Measurements from ENCODE around the gene ICA1L.

ICA1L gene

DNA sequence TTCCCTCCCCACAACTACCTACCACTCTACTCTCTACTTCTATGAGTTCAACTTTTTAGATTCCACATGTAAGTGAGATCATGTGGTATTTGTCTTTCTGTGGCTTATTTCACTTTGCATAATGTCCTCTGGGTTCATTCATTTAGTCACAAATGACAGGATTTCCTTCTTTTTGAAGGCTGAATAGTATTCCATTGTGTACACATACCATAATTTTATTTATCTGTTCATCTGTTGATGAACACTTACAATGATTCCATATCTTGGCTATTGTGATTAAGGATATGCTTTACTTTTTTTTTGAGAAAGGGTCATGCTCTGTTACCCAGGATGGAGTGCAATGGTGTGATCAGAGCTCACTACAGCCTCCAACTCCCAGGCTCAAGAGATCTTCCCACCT lies 73.6 kb downstream of the ICA1L start:
- TF ChIP-seq CTCF (IDR thresholded peaks at IDR 0.05; ENCODE audit: unreplicated experiment in 3 of 3) = no peak
- H3K4me1 Mint-ChIP-seq = no peaks in the 10 kb centered on the region
- H3K4me3 Mint-ChIP-seq = no peak overlapping the region
- H3K9me3 Mint-ChIP-seq = peaks cover 9% of the 10 kb centered on the region
- H3K27me3 Mint-ChIP-seq (ENCODE audit: low read depth) = no peaks in the 10 kb centered on the region
- H3K36me3 Mint-ChIP-seq (ENCODE audit: low read depth) = peaks cover 56% of the 10 kb centered on the region
- H3K27ac Mint-ChIP-seq = no peak overlapping the region

DNA sequence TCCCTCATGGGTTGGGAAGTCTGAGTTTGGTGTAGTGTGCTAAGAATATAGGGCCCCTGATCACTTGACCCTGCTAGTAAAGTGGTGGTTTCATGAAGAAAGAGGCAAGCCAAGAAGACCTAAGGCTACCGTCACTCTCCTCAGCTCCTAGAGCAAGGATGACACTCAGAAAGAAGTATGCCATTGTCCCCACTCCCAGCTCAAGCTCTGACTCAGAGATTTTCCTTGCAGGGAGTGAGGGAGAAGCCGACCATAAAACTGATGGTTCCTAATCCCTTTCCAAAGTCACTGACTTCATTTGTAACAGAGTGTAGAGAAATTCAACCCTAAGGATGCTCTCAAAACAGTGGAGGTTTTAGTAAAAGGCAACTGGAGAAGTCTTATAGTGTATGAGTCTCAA lies 80.9 kb downstream of the ICA1L start:
- no peaks in the 10 kb centered on the region for H3K27me3 Mint-ChIP-seq (ENCODE audit: low read depth)
- peaks cover 56% of the 10 kb centered on the region for H3K36me3 Mint-ChIP-seq (ENCODE audit: low read depth)
- no peaks in the 10 kb centered on the region for H3K4me1 Mint-ChIP-seq
- H3K4me3 Mint-ChIP-seq = no peak overlapping the region
- no peak overlapping the region for H3K27ac Mint-ChIP-seq
- no peak for TF ChIP-seq CTCF (IDR thresholded peaks at IDR 0.05; ENCODE audit: unreplicated experiment in 3 of 3)
- no peaks in the 10 kb centered on the region for H3K9me3 Mint-ChIP-seq

DNA sequence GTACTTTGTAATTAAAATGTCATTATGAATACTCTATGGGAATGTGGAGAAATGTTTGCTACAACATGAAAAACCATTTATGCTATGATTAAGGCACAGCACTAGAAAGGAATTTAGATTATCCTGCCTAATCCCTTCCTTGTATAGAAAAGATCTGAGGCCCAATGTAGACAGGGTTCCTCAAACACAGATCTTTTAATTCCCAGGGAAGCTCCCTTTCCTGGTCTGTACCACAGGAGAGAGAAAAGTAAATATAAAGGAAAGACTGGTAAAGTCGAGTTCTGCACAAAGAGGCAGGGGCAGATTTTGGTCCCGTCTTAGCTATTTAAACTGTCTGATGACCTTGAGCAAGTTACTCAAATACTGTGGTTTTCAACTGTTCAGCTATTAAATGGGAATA lies 84.7 kb downstream of the ICA1L start:
- Mint-ChIP-seq H3K27ac (no peak overlapping the region), H3K4me1 (peaks cover 6% of the 10 kb centered on the region), H3K36me3 (ENCODE audit: low read depth) (peaks cover 62% of the 10 kb centered on the region), H3K27me3 (ENCODE audit: low read depth) (no peaks in the 10 kb centered on the region), H3K9me3 (no peaks in the 10 kb centered on the region), H3K4me3 (no peak overlapping the region)
- no peak for TF ChIP-seq CTCF (IDR thresholded peaks at IDR 0.05; ENCODE audit: unreplicated experiment in 3 of 3)

- H3K9me3 Mint-ChIP-seq = no peaks in the 10 kb centered on the region
These were observed 88.5 kb downstream of the ICA1L start for GRCh38 chr2:202782940-202783558.

GRCh38 chr2:202780514-202781021 lies 91.0 kb downstream of the ICA1L start:
- Mint-ChIP-seq H3K4me1 (peaks cover 6% of the 10 kb centered on the region), H3K27me3 (ENCODE audit: low read depth) (no peaks in the 10 kb centered on the region), H3K36me3 (ENCODE audit: low read depth) (peaks cover 74% of the 10 kb centered on the region), H3K4me3 (no peak overlapping the region), H3K9me3 (no peaks in the 10 kb centered on the region), H3K27ac (no peak overlapping the region)
- TF ChIP-seq CTCF (IDR thresholded peaks at IDR 0.05; ENCODE audit: unreplicated experiment in 3 of 3) = no peak

More at GRCh38 chr2:202782940-202783558, 88.5 kb downstream of the ICA1L start:
- Mint-ChIP-seq H3K36me3 (ENCODE audit: low read depth) (peaks cover 71% of the 10 kb centered on the region), H3K27ac (peak overlapping the region; percentile 21 to 52 (median 32)), H3K4me3 (no peak overlapping the region), H3K27me3 (ENCODE audit: low read depth) (no peaks in the 10 kb centered on the region), H3K4me1 (peaks cover 6% of the 10 kb centered on the region)
- no peak for TF ChIP-seq CTCF (IDR thresholded peaks at IDR 0.05; ENCODE audit: unreplicated experiment in 3 of 3)

- Mint-ChIP-seq H3K4me3 (no peak overlapping the region), H3K9me3 (no peaks in the 10 kb centered on the region), H3K27ac (no peak overlapping the region), H3K4me1 (peaks cover 5% of the 10 kb centered on the region), H3K27me3 (ENCODE audit: low read depth) (no peaks in the 10 kb centered on the region), H3K36me3 (ENCODE audit: low read depth) (peaks cover 80% of the 10 kb centered on the region)
- no peak for TF ChIP-seq CTCF (IDR thresholded peaks at IDR 0.05; ENCODE audit: unreplicated experiment in 3 of 3)
These were observed 93.3 kb downstream of the ICA1L start for GRCh38 chr2:202778217-202778616.

Measured in nephron (organoid).